ENCODE results near the gene EGFR. TPM values are rescaled to one million over a fixed set of nuclear protein-coding genes. Genes with fewer than 3 reads are reported as not detected.

EGFR gene
- total RNA-seq, 1 donor from 2014 or later: 62.7 TPM

DNA sequence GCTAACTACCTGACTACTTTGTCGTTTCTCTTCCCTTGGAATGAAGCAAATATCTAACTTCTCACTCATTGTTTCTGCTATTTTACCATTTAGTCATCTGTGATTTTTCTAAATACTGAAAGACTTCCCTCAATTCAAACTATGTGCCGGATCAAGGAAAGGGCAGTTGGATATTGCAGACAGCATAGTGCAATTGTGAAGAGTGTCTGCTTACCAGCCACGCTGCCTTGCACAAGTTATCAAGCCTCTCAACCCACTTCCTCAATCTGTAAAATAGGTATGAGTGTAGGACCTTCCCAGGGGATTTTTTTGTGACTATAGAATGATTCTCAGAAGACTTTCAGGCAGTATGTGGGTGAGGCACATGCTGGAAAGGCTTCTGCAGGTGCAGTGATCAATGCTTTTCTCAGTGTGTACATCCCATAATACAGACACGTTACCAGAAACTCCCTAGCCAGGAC lies 54.3 kb downstream of the EGFR start:
- Histone ChIP-seq H3K27me3 (ENCODE audit: low read depth) (no peaks in the 10 kb centered on the region), H3K4me3 (no peak overlapping the region), H3K4me1 (peaks cover 41% of the 10 kb centered on the region), H3K27ac (peak overlapping the region; percentile 77), H3K36me3 (no peaks in the 10 kb centered on the region), H3K9me3 (no peaks in the 10 kb centered on the region)
- TF ChIP-seq, protein P1, sequence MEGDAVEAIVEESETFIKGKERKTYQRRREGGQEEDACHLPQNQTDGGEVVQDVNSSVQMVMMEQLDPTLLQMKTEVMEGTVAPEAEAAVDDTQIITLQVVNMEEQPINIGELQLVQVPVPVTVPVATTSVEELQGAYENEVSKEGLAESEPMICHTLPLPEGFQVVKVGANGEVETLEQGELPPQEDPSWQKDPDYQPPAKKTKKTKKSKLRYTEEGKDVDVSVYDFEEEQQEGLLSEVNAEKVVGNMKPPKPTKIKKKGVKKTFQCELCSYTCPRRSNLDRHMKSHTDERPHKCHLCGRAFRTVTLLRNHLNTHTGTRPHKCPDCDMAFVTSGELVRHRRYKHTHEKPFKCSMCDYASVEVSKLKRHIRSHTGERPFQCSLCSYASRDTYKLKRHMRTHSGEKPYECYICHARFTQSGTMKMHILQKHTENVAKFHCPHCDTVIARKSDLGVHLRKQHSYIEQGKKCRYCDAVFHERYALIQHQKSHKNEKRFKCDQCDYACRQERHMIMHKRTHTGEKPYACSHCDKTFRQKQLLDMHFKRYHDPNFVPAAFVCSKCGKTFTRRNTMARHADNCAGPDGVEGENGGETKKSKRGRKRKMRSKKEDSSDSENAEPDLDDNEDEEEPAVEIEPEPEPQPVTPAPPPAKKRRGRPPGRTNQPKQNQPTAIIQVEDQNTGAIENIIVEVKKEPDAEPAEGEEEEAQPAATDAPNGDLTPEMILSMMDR (IDR thresholded peaks at IDR 0.05): no peak
- ATAC-seq: peak in 1 of 2 donors; percentile 25
- DNase-seq: no peak
- intact Hi-C loops (cut with DNase I): no loop called here

DNA sequence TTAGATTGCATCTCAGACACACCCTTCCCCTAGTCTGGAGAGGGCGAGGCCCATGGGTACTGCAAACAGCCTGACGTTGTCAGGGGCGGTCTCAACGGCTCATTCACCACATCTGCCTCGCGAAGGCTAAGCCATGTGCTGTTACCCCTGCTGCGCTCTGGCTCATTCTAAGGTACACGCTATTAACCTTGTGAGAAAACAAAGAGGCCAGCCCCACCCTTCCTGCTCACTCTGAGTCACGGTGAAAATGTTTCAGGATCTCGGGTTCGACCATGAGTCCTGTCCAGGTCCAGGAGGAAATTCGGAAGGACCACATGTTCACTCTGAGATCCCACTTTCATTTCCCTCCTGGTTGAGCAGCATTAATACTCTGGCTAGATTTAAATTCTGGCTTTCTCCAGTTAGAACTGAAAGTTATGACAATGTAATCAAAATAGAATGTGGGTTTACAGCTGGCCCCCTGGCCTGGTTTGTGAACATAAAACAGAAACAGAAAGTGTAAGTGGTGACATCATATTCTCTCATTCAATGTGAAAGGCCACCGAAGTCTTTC lies 55.2 kb downstream of the EGFR start:
- intact Hi-C loops (cut with DNase I): no loop called here
- peak; percentile 85 to 86 for ATAC-seq
- Histone ChIP-seq H3K27ac (peak overlapping the region; percentile 77), H3K9me3 (no peaks in the 10 kb centered on the region), H3K4me1 (peaks cover 50% of the 10 kb centered on the region), H3K4me3 (peak overlapping the region; percentile 25), H3K27me3 (ENCODE audit: low read depth) (no peaks in the 10 kb centered on the region), H3K36me3 (no peaks in the 10 kb centered on the region)
- TF ChIP-seq, protein P1 (IDR thresholded peaks at IDR 0.05): no peak
- DNase-seq: peak; percentile 63

DNA sequence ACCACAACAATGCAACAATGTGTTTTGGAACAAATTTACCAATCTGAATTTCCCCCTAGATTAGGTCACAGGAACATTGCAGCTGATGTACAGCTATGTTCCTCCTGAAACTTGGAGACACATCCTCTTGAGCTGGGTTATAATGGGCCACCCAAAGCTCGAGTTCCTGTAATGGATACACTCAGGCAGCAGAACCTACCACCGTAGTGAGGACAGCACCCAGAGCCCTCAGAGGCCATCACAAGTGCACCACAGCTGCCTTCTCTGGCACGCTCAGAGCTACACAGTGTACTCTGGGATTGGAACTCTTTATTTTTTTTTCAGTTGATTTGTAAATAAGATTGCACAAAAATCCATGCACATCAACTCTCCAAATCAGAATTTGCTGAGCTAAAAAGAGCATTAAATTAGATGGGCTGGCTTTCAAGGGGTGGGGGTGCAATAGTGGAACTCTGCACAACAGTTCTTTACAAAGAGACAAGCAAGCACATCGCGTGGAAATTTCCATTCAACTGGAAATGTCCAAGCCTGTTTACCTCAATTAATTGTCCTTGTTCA lies 56.7 kb downstream of the EGFR start:
- H3K27ac ChIP-seq: peak overlapping the region; percentile 77
- peaks cover 59% of the 10 kb centered on the region for H3K4me1 ChIP-seq
- ATAC-seq (peak in 1 of 2 donors; percentile 56), DNase-seq (no peak)
- H3K27me3 ChIP-seq (ENCODE audit: low read depth): no peaks in the 10 kb centered on the region
- no peaks in the 10 kb centered on the region for H3K36me3 ChIP-seq
- intact Hi-C loops (cut with DNase I): no loop called here
- TF ChIP-seq, protein P1 (IDR thresholded peaks at IDR 0.05): no peak
- H3K4me3 ChIP-seq: no peak overlapping the region
- H3K9me3 ChIP-seq: no peaks in the 10 kb centered on the region

DNA sequence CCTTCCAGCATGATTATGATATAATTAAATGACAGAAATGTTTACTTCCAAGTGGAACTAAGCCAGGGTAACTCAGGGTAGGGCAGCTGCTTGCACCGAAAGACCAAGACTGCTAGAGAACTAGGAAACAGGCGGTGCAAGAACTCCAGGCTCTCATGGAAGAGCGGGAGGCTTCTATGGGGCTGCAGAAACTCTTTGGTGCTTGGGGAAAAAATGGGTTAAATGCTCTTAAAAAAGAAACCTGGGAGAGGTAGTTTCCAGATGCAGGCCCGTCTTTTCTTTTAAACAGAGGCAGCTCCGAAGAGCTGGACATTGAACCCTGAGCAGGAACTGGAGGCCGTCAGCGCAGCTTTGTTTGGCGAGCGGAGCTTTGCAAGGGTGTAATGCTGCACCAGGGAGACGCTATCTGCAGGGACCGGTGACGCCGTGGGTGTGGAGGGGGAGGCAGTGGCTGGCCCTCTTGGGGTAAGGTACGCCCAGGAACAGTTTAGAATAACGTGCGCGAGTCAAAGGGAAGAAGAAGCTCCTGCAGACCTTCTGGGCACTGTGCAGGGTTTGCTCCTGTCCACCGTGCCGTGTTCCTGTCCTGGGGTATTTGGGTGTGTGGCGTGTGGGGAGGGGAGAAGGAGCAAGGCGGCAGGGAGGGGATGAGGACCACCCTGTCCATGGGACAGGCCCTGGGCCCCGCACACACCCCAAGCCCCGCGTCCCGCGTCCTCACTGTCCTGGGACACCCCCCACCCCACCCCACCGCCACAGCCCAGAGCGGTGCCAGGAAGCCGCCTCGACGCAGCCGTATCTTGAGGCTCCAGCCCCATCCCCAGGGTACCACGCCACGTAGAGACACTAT lies 59.0 kb downstream of the EGFR start:
- no peaks in the 10 kb centered on the region for H3K9me3 ChIP-seq
- intact Hi-C loops (cut with DNase I): no loop called here
- DNase-seq (no peak), ATAC-seq (no peak)
- peaks cover 77% of the 10 kb centered on the region for H3K4me1 ChIP-seq
- no peak overlapping the region for H3K27ac ChIP-seq
- H3K36me3 ChIP-seq: no peaks in the 10 kb centered on the region
- TF ChIP-seq, protein P1 (IDR thresholded peaks at IDR 0.05): no peak
- no peaks in the 10 kb centered on the region for H3K27me3 ChIP-seq (ENCODE audit: low read depth)
- no peak overlapping the region for H3K4me3 ChIP-seq

DNA sequence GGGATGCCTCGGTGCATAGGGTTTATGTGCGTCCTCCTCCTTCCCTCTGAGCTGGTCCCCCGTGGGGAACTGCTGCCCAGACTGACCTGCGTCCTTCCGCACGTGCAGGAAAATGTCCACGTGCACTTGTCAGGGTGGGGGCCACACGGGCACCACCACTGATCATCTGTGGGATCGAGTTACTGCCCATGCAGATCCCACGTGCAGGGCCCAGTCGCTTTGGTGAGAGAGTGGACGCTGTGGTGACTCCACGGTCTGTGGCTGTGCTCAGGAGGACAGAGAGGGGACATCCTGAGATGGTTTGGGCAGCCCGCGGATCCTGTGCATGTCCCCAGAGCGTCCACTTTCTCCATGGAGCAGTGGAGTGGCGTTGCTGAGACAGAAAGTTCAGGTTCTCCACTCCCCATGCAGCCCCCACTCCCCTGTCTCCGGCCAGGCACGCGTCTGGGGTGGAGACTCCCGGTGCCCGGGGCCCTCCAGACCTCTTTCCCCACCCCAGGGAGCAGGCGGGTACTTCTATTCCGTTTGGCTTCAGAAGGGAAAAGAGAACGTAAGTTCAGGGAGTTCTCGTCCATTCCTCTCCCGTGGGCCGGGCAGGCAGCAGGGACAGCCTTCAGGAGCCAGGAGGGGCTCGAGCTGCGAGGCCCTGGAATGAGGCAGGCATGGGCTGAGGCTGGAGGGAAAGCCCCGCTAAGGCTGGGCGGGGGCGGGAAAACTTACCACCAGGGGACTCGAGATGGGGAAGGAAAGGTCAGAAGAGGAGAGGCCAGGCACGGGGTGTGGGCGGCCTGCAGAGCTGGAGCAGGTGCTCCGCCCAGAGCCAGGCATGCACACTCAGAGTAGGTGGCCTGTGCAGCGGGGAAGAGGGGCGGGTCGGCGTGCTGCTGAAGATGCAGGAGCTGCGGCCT lies 59.9 kb downstream of the EGFR start:
- peak; percentile 75 for DNase-seq
- intact Hi-C loops (cut with DNase I): no loop called here
- Histone ChIP-seq H3K27me3 (ENCODE audit: low read depth) (no peaks in the 10 kb centered on the region), H3K27ac (no peak overlapping the region), H3K9me3 (no peaks in the 10 kb centered on the region), H3K36me3 (no peaks in the 10 kb centered on the region), H3K4me3 (no peak overlapping the region), H3K4me1 (peaks cover 68% of the 10 kb centered on the region)
- TF ChIP-seq, protein P1 (IDR thresholded peaks at IDR 0.05): no peak
- peak; percentile 84 to 85 for ATAC-seq
